Uterus (tissue), 4 donors: ENCODE data around the gene STOX2. TPM values are rescaled to one million over a fixed set of nuclear protein-coding genes. Genes with fewer than 3 reads are reported as not detected.

Experiments
- DNase-seq, 2 donors: peaks; one replicate each; pipeline ENCODE4 v3.0.0-alpha.2; 2019 to 2020
- H3K27ac ChIP-seq, 2 donors: fragments of 200-600 bp; sonication (generic); 1 replicate in 1 of 2; 2 replicates in 1 of 2; pipeline ENCODE4 v1.5.1; 2016 to 2018
- H3K27me3 ChIP-seq, 2 donors: fragments of 200-600 bp; sonication (generic); one replicate each; pipeline ENCODE4 v1.5.1; 2018 to 2019; ENCODE audit warnings: control low read depth in 1 of 2
- H3K36me3 ChIP-seq, 2 donors: fragments of 200-600 bp; sonication (generic); one replicate each; pipeline ENCODE4 v1.5.1; 2019; ENCODE audit warnings: control low read depth in 1 of 2
- H3K4me1 ChIP-seq, 2 donors: fragments of 200-600 bp; sonication (generic); one replicate each; pipeline ENCODE4 v1.5.1; 2018 to 2019; ENCODE audit warnings: control low read depth in 1 of 2
- H3K4me3 ChIP-seq, 2 donors: fragments of 200-600 bp; sonication (generic); 1 replicate in 1 of 2; 2 replicates in 1 of 2; pipeline ENCODE4 v1.5.1; 2018 to 2019; ENCODE audit warnings: mild to moderate bottlenecking in 1 of 2
- H3K9me3 ChIP-seq, 2 donors: fragments of 200-600 bp; sonication (generic); one replicate each; pipeline ENCODE4 v1.5.1; 2019; ENCODE audit warnings: control low read depth in 1 of 2
- CTCF ChIP-seq, 4 experiments: fragments of 200-600 bp in 2 of 4; fragments of 450-650 bp in 2 of 4; sonication (generic) in 2 of 4; IDR thresholded peaks; one replicate each; pipeline ENCODE4 v1.5.1; 2016 to 2019; ENCODE audit warnings: antibody characterized with exemption in 4 of 4, mild to moderate bottlenecking in 2 of 4, moderate library complexity in 1 of 4
- POLR2A ChIP-seq, 2 donors: fragments of 450-650 bp; IDR thresholded peaks; one replicate each; pipeline ENCODE4 v1.6.1; 2016; ENCODE audit warnings: antibody characterized with exemption in 2 of 2, mild to moderate bottlenecking in 1 of 2, moderate library complexity in 1 of 2
- intact Hi-C: fragments of 100-400 bp; cut with DNase I; formaldehyde crosslinking; loops from one replicate; pipeline ENCODE4 v1.15.1; 2023; ENCODE audit warnings: low total_unique reads
- total RNA-seq, 4 donors: library from RNA; depleted of rRNA in 3 of 4; stranded (reverse); fragments of >200 nt in 3 of 4; gene quantifications; one replicate each; pipeline versions ENCODE4 v1.1.0 to v1.2.4, GENCODE V29; 2014 to 2023
- donor health status: DM: yes; HTN: yes; CAD: no.

STOX2 gene
- total RNA-seq, 4 donors from 2014 or later, result 2.9 to 19.4 (median 11.1) TPM

- TF ChIP-seq CTCF (IDR thresholded peaks at IDR 0.05) (no peak), POLR2A (IDR thresholded peaks at IDR 0.05) (no peak)
- intact Hi-C loops, result no loop called here
- Histone ChIP-seq H3K27me3 (no peaks in the 10 kb centered on the region), H3K4me1 (no peaks in the 10 kb centered on the region), H3K27ac (no peak overlapping the region), H3K4me3 (no peak overlapping the region), H3K9me3 (no peaks in the 10 kb centered on the region), H3K36me3 (no peaks in the 10 kb centered on the region)
- DNase-seq, result no peak
Observed at GRCh38 chr4:183921335-183921734, 16.2 kb downstream of the STOX2 start.

- Histone ChIP-seq H3K4me3 (no peak overlapping the region), H3K27ac (no peak overlapping the region), H3K27me3 (no peaks in the 10 kb centered on the region), H3K4me1 (no peaks in the 10 kb centered on the region), H3K9me3 (no peaks in the 10 kb centered on the region), H3K36me3 (no peaks in the 10 kb centered on the region)
- TF ChIP-seq CTCF (IDR thresholded peaks at IDR 0.05), result no peak
- TF ChIP-seq POLR2A (IDR thresholded peaks at IDR 0.05), result no peak
- DNase-seq, result no peak
- intact Hi-C loops, result no loop called here
Observed at GRCh38 chr4:183924362-183925044, 19.4 kb downstream of the STOX2 start.

GRCh38 chr4:183926950-183927349 lies 21.8 kb downstream of the STOX2 start:
- intact Hi-C loops, result no loop called here
- Histone ChIP-seq H3K4me1 (no peaks in the 10 kb centered on the region), H3K27me3 (no peaks in the 10 kb centered on the region), H3K36me3 (no peaks in the 10 kb centered on the region), H3K9me3 (no peaks in the 10 kb centered on the region), H3K4me3 (no peak overlapping the region), H3K27ac (no peak overlapping the region)
- TF ChIP-seq POLR2A (IDR thresholded peaks at IDR 0.05) (no peak), CTCF (IDR thresholded peaks at IDR 0.05) (no peak)
- DNase-seq, result no peak

- intact Hi-C loops, result no loop called here
- H3K9me3 ChIP-seq, result no peaks in the 10 kb centered on the region
- no peak for DNase-seq
- no peak overlapping the region for H3K27ac ChIP-seq
- H3K27me3 ChIP-seq, result no peaks in the 10 kb centered on the region
- no peak overlapping the region for H3K4me3 ChIP-seq
- H3K36me3 ChIP-seq, result no peaks in the 10 kb centered on the region
- TF ChIP-seq POLR2A (IDR thresholded peaks at IDR 0.05) (no peak), CTCF (IDR thresholded peaks at IDR 0.05) (no peak)
- no peaks in the 10 kb centered on the region for H3K4me1 ChIP-seq
Observed at GRCh38 chr4:183932576-183932975, 27.5 kb downstream of the STOX2 start.

GRCh38 chr4:183934761-183935160 lies 29.7 kb downstream of the STOX2 start:
- Histone ChIP-seq H3K27ac (no peak overlapping the region), H3K36me3 (no peaks in the 10 kb centered on the region), H3K27me3 (no peaks in the 10 kb centered on the region), H3K4me1 (no peaks in the 10 kb centered on the region), H3K4me3 (no peak overlapping the region), H3K9me3 (no peaks in the 10 kb centered on the region)
- TF ChIP-seq POLR2A (IDR thresholded peaks at IDR 0.05) (no peak), CTCF (IDR thresholded peaks at IDR 0.05) (no peak)
- intact Hi-C loops, result no loop called here
- DNase-seq, result no peak
